ENCODE data around the gene URM1.

GRCh38 chr9:128372188-128372641 lies 1.0 kb downstream of the URM1 start:
- TF ChIP-seq SUZ12 (IDR thresholded peaks at IDR 0.05; ENCODE audit: extremely low read depth, insufficient read depth, insufficient read length) = no peak
- TF ChIP-seq YY1 (IDR thresholded peaks at IDR 0.05; ENCODE audit: insufficient read depth, insufficient read length) = no peak

Measured in NT2/D1 (cell line).